Heart left ventricle (tissue), 13 donors: ENCODE data around the gene OR4F6.

Experiments used
- CTCF ChIP-seq, 12 donors: fragments of 200-600 bp; sonication (generic) in 4 of 12; IDR thresholded peaks; one replicate each; pipeline versions ENCODE4 v1.5.0 to v1.8.0; 2018 to 2022; ENCODE audit warnings: antibody characterized with exemption in 12 of 12, mild to moderate bottlenecking in 5 of 12
- POLR2A ChIP-seq, 2 donors: fragments of 450-650 bp; IDR thresholded peaks; one replicate each; pipeline ENCODE4 v1.6.1; 2017; ENCODE audit warnings: antibody characterized with exemption in 2 of 2, mild to moderate bottlenecking in 2 of 2, moderate library complexity in 2 of 2
- donor health status: ischemic (EF 13 %, LVEDD 7.1; RV severe dilation, severe dysfunction).
- donor health status: DM: no; HTN: yes; CAD: no.
- donor health status: DM: no; HTN: no; CAD: no.
- donor health status: ischemic (EF 25% LVEDD 6.9; RV normal size, moderate dysfunction).
- donor health status: ischemic (EF 25% LVEDD 5.7; RV mildly dilated, moderate dysfunction).
- donor health status: ischemic (EF 35%, LVEDD 5.7; RV mildly dilated, moderate dysfunction).
- donor health status: nonischemic (EF 11% LVEDD 7.7; RV severe dilation, severe dysfunction).
- donor health status: DM: yes; HTN: yes; CAD: no.
- donor health status: PGD.
- donor health status: ischemic (EF 29% LVEDD 5.4; RV normal size, mild dysfunction).
- donor health status: nonischemic (EF 23%, LVEDD 6.1; RV moderate dilation, normal function).

GRCh38 chr15:101775136-101775535 is 28.2 kb upstream of the OR4F6 start:
- TF ChIP-seq CTCF (IDR thresholded peaks at IDR 0.05) (no peak), POLR2A (IDR thresholded peaks at IDR 0.05) (no peak)
